GM12874 (cell line): ENCODE results near the gene CCDC93.

Experiments
- CTCF ChIP-seq: IDR thresholded peaks from 2 replicates; pipeline ENCODE4 v1.5.1; 2011; ENCODE audit warnings: low read depth, mild to moderate bottlenecking, control low read depth, low read length, moderate library complexity; ENCODE audit not compliant: insufficient read depth

The CCDC93 gene

GRCh38 chr2:117977696-117978095 lies 36.2 kb downstream of the CCDC93 start:
- no peak for TF ChIP-seq CTCF

GRCh38 chr2:117976581-117976980 lies 37.3 kb downstream of the CCDC93 start:
- TF ChIP-seq CTCF: no peak

GRCh38 chr2:117973498-117974082 lies 40.3 kb downstream of the CCDC93 start:
- TF ChIP-seq CTCF: no peak

DNA sequence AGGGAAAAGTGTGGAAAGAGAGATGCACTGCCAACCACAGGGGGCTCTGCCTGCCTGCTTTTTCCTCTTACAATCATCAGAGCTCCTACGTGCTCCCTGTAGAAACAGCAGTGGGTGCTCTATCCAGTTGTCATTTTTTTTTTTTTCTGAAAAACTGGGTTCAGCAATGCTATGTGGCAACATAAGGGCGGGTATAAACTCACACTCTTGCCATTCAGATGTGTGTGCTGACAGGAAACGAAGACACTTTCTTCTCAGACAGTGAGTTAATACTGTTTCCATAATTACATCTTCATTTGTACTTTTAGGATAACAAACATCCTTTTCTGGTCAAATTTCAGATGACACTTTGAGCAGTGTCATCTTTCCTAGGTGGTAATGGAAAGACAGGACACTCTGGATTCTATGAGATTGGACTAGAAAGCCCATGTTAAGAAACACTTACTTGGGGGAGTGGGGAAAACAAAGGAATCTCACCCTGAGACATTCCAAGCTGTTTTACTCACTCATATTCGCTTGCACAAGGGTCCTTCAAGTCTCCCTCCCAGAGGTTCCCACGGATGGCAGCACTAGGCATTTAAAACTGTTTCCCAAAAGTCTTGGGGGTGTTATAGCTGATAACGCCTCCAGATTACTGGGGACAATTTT lies 41.3 kb downstream of the CCDC93 start:
- no peak for TF ChIP-seq CTCF

DNA sequence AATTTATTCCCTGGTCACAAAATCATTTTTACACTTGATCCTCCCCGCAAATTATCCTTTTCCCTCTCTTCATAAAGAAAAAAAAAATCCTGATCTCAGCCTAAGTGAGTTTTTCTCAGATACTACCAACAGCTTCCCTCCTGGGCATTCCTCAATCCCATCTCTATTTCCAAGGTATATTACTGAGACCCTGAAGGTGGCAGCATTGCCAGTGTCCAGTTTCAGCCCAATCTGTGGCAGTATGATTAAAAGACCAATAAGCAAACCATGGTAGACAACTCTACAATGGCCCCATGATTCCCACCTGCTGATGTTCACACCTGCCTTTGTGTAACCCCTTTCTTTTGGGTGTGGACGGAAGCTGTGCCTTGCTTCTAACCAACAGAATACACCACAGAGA lies 45.1 kb downstream of the CCDC93 start:
- no peak for TF ChIP-seq CTCF

DNA sequence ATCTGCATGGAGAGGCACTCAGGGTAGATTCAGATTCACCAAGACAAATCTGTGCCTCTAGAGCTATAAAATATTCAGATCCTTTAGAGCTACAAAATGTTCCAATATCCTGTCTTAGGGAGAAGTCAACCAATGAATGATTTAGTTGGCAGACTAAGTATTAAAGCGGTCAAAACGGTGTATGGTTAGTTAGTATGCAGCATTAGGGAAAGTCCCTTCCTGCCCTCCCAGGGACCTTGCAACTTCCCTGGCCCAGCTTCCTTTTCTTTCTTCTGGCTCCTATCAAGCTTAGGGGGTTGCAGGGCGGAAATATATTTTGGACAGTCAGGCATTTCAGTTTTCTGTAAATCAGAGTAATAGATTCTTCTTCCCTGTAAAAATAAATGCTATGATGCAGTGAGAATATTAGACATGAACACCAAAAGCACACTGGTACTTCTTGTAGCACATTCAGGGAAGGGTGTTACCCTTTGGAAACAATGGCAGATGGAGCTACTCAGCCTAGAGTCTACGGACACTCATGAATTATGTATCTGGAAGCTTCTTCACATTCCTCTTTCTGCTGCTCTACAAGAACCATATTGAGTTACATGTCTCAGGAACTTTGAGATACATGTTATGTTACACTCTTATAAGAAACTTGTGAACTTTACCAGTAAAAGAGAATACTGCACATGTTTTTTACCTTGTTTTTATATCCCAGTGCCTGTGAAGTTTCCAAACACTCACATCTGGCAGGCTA lies 45.7 kb downstream of the CCDC93 start:
- no peak for TF ChIP-seq CTCF

DNA sequence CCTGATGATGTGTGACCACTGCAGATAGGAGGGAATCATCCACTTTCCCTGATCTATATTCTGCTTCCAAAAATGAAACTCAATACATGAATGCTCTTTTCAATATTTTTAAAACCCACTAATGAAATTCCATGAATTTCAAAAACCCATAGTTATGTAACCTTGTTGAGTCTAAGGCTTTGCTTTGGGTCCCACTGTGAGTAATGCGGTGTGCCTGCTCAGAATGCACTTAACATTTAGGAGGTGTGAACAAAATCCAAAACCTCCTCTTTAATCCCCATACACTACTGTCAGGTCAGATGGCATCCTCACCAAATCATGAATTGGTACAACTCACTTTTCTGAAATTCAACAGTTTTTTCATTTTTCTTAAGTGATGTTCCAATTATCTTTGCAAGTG lies 50.4 kb downstream of the CCDC93 start:
- no peak for TF ChIP-seq CTCF
